GM12892 (cell line): ENCODE results near the gene ZDHHC11.
A peak's percentile ranks its signal among the peaks of the same experiment; 100 is the strongest.
"Not testable (repeated sequence)": the region's sequence is repeated elsewhere in the genome, so short reads cannot be mapped to it uniquely, and the experiment has no call there.

Source experiments
- DNase-seq: peaks from one replicate; pipeline ENCODE4 v3.0.0; 2011; ENCODE audit not compliant: insufficient read length
- FAIRE-seq: peaks from 2 replicates; lab custom pipeline; 2011; peaks lifted over from hg19 to GRCh38; lab: Jason Lieb, UNC
- POLR2A ChIP-seq: IDR thresholded peaks from 2 replicates; pipeline ENCODE4 v1.6.1; 2011; ENCODE audit warnings: low read depth, low read length, control low read depth
- POLR2AphosphoS5 ChIP-seq: IDR thresholded peaks from 2 replicates; pipeline ENCODE4 v1.6.1; 2011; ENCODE audit warnings: low read depth, low read length, control low read depth
- TAF1 ChIP-seq: IDR thresholded peaks from 2 replicates; pipeline ENCODE4 v1.6.1; 2011; ENCODE audit warnings: low read depth, mild to moderate bottlenecking, control low read depth, low read length, borderline replicate concordance

The ZDHHC11 gene

DNA sequence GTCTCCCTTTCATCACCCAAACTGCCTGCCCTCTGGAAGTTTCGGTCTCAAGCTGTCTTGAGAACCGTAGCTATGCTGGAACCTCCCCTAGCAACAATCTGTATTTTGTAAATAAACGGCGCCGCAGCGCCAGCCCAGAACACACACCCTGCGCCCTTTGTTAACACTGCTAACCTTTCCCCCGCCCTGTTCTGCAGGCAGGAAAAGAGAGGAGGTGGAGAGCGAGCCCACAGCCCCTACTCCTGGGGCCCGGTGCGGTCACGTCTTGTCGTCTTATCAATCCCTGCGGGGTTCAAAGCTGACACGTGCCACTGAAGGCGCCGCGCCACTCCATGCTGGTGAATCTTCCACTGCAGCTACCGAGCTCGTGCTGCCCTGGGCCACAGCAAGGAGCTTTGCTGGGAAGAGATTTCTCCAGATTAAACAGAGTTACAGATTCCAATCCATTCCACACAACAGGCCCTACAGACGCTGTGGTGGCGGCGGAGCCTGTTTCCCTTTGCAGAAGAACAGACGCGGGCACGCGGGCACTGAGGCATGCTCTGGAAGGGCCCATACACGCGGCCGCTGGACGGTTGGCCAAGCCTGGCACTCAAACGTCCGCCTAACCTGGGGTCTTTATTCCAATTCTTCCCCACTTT, 91.6 kb downstream of the ZDHHC11 start:
- DNase-seq (no peak), FAIRE-seq (no peak)
- no peak for TF ChIP-seq POLR2AphosphoS5
- no peak for TF ChIP-seq POLR2A
- no peak for TF ChIP-seq TAF1

DNA sequence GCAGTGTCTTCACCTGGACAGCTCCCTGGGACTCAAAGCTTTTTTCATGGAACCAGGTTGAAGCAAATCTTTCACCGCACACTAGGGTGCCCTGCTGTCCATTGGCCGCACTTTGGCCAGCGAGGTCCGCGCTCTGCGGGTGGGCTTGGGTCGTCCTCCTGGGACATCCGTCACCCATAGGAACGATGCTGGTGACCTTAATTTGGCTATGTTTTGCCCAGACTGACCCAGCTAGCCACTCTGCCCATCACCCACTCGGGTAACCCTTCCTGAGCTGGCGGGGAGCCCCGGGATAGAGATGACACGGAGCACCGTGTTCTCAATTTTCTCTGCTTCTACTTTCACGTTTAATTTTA, 92.1 kb downstream of the ZDHHC11 start:
- FAIRE-seq (no peak), DNase-seq (no peak)
- TF ChIP-seq TAF1, result no peak

DNA sequence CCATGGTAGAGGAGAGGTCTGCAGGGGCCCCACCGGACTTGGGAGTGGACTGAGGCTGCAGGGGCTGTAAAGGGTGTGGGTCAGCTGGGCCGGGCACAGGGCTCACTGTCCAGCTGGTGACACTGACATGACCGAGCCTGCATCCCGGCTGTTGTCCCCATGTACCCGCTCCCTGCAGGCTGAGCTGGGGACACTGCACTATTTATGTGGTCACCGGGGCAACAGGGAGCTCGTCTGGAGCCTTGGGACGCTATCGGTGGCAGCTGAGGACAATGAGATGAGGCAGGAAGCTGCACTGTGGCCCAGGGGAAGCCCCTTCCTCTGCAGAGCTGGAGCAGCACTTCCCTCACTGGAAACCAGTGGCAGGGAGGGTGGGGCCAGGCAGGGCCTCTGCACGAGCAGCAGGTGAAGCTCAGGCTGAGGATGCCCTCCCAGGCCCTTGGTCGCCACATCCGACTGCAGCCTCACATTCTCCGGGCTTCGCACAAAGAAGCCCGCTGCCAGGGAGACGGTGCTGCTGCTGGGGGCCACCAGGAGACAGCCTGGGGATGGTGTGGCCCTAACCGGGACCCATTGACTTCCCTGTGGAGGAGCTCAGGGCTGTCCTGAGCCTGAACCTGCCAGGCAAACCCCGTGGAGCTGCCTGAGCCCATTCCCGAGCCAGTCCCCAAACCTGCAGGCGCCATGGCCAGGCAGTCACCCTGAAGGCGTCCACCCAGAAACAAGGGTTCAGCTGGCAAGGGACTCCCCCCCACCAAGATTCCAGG, 92.7 kb downstream of the ZDHHC11 start:
- no peak for TF ChIP-seq POLR2AphosphoS5
- no peak for TF ChIP-seq POLR2A
- FAIRE-seq, result no peak

DNA sequence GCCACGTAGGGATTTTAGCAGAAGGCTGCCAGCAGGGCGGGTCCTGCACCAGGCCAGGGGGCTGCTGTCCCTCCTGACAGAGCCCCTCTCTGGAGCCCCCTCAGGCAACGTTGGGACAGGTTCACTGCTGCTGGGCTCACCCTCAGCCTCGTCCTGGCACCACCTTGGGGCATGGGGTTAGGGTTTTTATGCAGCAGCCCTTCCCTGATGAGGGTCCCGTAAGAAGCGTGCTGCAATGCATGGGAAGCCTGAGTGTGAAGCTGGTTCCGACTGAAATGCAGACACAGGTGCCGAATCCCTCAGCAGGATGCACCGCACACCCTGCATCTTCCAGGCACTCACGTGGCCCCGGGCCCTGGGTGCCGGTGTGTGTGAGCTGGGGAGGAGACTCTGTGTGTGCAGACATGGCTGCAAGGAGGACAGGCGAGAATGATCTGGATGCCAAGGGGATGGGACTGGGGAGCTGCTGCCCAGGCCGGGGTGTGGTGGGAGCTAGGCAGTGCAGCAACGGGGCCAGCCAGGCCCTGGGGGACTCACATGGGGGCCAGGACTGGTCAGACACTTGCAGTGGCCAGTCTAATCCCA, 93.3 kb downstream of the ZDHHC11 start:
- TF ChIP-seq POLR2A, result no peak
- no peak for TF ChIP-seq TAF1
- TF ChIP-seq POLR2AphosphoS5, result no peak
- no peak for FAIRE-seq
- no peak for DNase-seq

More for the DNA sequence above, 92.7 kb downstream of the ZDHHC11 start:
- DNase-seq, result no peak

DNA sequence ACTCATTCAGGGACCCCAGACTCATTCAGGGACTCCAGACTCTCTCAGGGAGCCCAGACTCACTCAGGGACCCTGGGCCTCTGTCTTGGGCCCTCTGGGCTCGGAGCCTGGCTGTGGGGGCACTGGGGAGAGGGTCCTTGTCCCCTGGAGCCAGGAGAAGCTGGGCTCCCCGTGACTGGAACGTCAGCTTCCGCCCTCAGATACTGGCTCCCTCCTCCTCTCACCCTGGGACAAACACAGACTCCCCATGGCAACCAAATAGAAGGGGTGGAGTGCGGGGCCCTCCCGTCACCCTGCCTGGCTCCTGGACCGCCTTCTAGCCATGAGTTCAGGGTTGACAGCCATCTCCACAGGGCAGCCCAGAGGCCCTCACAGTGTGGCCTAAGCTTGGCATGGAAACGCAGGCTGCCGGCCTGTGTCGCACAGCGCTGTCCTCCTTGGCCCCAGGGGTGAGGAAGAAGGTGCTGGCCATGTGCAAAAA, 93.9 kb downstream of the ZDHHC11 start:
- no peak for TF ChIP-seq POLR2AphosphoS5
- no peak for TF ChIP-seq POLR2A
- TF ChIP-seq TAF1, result no peak
- DNase-seq, result no peak
- FAIRE-seq, result no peak

DNA sequence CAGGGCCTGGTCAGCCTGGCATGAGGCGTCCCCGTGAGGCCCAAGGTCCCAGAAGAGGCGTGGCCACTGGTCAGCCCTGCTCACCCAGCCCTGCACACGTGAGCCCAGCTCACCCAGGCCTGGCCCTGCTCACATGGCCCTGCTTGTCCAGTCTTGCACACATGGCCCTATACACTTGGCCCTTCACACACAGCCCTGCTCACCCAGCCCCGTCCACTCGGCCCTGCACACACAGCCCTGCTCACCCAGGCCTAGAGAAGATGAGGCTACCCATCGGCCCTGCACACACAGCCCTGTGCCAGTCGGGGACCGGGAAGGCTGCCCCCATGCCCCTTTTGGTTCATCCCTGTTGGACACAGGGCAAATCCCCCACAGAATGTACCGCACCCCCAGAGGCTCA, 94.6 kb downstream of the ZDHHC11 start:
- TF ChIP-seq TAF1 (no peak), POLR2AphosphoS5 (no peak), POLR2A (no peak)
- FAIRE-seq, result no peak
- no peak for DNase-seq

DNA sequence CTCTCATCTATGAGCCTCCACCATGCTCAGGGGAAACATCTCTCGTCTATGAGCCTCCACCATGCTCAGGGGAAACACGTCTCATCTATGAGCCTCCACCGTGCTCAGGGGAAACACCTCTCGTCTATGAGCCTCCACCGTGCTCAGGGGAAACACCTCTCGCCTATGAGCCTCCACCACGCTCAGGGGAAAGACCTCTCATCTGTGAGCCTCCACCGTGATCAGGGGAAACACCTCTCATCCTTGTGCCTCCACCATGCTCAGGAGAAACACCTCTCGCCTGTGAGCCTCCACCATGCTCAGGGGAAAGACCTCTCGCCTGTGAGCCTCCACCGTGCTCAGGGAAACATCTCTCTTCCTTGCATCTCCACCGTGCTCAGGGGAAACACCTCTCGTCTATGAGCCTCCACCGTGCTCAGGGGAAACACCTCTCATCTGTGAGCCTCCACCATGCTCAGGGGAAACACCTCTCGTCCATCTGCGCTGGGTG, 96.6 kb downstream of the ZDHHC11 start:
- DNase-seq, result not testable (repeated sequence)
- FAIRE-seq, result peak; percentile 76

DNA sequence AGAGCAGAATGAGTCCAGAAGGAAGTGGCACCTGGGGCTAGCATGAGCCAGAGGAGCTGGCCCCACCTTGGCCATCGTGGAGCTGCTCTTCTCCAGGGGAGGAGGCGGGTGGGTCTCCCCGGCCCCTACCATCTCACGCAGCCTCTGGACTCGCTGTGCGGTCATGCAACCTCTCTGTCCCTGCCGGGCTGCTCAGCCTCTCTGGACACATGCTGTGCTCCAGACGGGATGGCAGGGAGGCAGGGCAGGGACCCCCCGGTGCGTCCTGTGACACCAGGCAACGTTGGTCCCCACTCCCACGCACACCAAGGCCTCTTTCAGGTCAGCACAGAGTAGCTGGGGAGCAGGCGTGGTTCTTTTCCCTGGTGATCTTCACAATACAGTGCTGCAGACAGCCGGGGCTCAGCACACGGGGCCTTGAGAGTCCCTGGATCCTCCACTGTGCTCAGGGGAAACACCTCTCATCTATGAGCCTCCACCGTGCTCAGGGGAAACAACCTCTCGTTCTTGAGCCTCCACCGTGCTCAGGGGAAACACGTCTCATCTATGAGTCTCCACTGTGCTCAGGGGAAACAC, 97.1 kb downstream of the ZDHHC11 start:
- not testable (repeated sequence) for FAIRE-seq, DNase-seq

DNA sequence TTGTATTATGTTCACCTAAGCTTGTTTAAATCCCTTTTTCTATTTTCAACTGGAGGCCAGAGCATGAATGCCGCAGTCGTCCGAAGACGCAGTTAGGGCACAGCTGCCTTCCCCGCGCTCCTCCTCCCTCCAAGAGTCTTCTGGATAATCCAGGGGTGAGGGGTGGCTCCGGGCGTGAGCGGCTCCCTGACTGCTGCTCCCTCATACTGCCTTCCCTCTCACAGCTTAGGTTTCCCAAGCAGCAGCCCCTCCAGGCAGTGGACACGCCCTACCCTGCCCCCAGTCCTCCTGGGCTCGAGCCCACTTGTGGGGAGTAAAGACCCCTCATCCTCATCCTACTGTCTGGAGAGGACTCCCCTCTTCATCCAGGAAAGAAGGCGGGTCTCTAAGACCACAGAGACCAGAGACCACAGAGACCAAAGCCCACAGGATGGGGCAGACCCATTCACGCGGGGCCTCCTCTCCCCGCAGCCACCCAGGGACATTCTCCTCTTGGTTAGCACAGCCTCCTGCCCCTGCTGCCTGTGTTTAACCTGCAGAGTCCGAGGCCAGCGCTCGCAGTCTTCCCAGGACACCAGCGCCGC, 98.2 kb downstream of the ZDHHC11 start:
- not testable (repeated sequence) for FAIRE-seq, DNase-seq

DNA sequence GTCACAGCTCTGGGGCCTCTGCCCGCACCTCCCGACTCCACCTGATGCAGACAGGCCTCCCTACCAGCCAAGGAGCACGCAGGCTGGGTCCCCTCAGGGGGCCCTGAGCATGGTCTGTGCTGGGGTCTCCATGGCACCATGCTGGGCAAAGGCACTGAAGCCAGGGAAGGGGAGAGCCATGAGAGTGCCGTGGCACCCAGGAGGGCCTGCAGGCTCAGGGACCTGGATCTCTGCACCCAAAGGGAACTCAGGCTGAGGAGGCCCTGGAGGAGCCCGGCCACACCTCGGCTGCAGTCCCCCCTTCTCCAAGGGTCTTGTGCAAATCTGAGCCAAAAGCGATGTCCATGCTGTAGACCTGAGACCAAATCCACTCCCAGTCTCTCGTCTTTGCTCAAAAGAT, 98.8 kb downstream of the ZDHHC11 start:
- FAIRE-seq, DNase-seq: not testable (repeated sequence)

DNA sequence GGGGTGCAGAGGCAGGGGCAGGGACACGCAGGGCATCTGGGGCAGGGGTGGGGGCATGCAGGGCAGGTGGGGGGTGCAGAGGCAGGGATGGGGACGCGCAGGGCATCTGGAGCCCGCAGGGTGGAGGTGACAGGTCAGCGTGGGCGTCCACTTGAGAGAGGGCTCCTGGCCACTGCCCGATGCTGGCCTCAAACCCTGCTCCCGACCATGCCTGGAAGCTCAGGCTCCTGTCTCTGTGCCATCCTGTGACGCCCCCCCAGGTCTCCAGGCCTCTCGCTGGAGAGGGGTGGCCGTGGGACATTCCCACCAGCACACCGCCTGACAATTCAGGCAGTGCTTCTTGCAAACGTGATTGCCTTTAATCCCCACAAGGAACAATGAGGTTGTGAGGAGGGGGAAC, 99.3 kb downstream of the ZDHHC11 start:
- FAIRE-seq (no peak), DNase-seq (no peak)
- TF ChIP-seq TAF1 (no peak), POLR2AphosphoS5 (no peak), POLR2A (no peak)

DNA sequence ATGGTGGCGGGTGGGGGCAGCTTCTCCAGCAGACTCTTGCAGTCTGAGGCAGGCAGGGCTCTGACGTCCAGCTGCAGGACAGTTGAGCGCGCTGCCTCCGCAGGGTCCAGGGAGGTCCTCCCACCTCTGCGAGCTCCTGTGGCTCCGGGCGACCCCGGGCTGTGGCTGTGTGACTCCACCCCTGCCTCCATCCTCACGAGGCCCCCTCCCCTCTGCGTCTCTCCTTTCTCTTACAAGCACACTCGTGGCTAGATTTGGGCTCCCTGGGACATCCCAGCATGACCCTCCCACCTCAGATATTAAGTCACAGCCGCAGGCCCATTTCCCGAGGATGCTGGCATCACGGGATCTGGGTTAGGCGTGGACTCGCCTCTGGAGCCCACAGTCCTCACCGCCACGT, 100.6 kb downstream of the ZDHHC11 start:
- FAIRE-seq, result not testable (repeated sequence)

More for the DNA sequence above, 100.6 kb downstream of the ZDHHC11 start:
- DNase-seq, result not testable (repeated sequence)
